Esophagus squamous epithelium (tissue), 4 donors: ENCODE measurements around the gene CFAP157.

Experiments
- CTCF ChIP-seq, 6 experiments: fragments of 450-650 bp in 4 of 6; fragments of 200-600 bp in 2 of 6; sonication (generic) in 2 of 6; IDR thresholded peaks; one replicate each; pipeline ENCODE4 v1.5.1; 2016 to 2019; ENCODE audit warnings: antibody characterized with exemption in 6 of 6, mild to moderate bottlenecking in 4 of 6, moderate library complexity in 4 of 6
- POLR2A ChIP-seq, 4 donors: fragments of 450-650 bp; IDR thresholded peaks; one replicate each; pipeline ENCODE4 v1.6.1; 2017; ENCODE audit warnings: antibody characterized with exemption in 4 of 4, mild to moderate bottlenecking in 4 of 4, moderate library complexity in 3 of 4

DNA sequence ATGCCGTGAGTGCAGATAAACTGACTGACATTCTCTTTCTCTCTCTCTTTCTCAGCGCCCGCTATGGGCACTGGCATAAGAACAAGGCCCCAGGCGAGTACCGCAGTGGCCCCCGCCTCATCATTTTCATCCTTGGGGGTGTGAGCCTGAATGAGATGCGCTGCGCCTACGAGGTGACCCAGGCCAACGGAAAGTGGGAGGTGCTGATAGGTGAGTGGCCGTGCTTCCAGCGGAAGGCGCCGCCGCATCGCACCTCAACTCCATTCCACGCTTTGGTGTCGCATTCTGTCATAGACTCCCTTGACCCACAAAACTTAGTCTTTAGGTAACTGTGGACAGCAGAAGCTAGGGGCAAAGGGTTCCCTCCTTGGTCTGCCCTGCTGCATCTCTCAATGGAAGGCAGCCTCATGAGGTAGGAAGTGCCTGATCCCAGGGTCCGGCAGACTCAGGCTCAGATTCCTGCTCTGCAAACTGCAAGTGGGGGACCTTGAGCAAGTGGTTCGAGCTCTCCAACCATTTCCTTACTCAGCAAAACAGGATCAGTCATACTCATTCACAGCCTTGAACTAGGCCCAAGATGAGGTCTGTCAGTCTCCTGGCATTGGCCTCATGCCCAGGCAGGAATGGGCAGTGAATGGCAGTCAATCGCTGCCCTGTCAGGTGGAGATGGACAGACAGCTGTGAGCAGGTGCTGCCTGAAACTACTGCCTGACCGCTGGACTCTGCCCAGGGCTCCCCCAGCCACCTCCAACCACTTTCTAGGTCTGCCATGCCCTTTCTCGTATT, 24.2 kb upstream of the CFAP157 start:
- TF ChIP-seq CTCF (IDR thresholded peaks at IDR 0.05) (no peak), POLR2A (IDR thresholded peaks at IDR 0.05) (no peak)
